ENCODE measurements around the gene KIF17. TPM values are rescaled to one million over a fixed set of nuclear protein-coding genes. Genes with fewer than 3 reads are reported as not detected.

Gene KIF17
- polyA plus RNA-seq, 1 of the 3 experiments (the other 2 are of a cell fraction): 4.3 TPM

- TF ChIP-seq USF2 (IDR thresholded peaks at IDR 0.05; ENCODE audit: borderline replicate concordance, low read depth, low read length) (0 out of 2 replicates have a peak, but pooled peaks have one; percentile 16), FOXM1 (IDR thresholded peaks at IDR 0.05; ENCODE audit: low read depth) (peak; percentile 13; the same call in 1 of the 2 replicates), REST (IDR thresholded peaks at IDR 0.05; ENCODE audit: low read depth, low read length) (no peak), SIN3A (IDR thresholded peaks at IDR 0.05; ENCODE audit: borderline replicate concordance, low read depth, low read length) (peak; percentile 66; the same call in 1 of the 2 replicates), TEAD4 (IDR thresholded peaks at IDR 0.05; ENCODE audit: borderline replicate concordance, insufficient read depth) (peak; percentile 59; the same call in 1 of the 2 replicates), CHD2 (IDR thresholded peaks at IDR 0.05; ENCODE audit: low read length, partially characterized antibody) (no peak), RFX5 (IDR thresholded peaks at IDR 0.05; ENCODE audit: low read length) (no peak), MXI1 (IDR thresholded peaks at IDR 0.05; ENCODE audit: low read depth, low read length) (peak; percentile 93), TCF12 (IDR thresholded peaks at IDR 0.05) (peak; percentile 62), POLR2AphosphoS5 (IDR thresholded peaks at IDR 0.05; ENCODE audit: low read depth, low read length) (no peak; the same call in 1 of the 2 replicates), GABPA (IDR thresholded peaks at IDR 0.05; ENCODE audit: low read depth) (no peak), GATA2 (CRISPR knock-in tag; IDR thresholded peaks at IDR 0.05) (no peak), RAD21 (IDR thresholded peaks at IDR 0.05; ENCODE audit: low read length) (peak; percentile 52), RCOR1 (IDR thresholded peaks at IDR 0.05; ENCODE audit: low read length) (no peak; the same call in 1 of the 2 replicates), USF1 (IDR thresholded peaks at IDR 0.05; ENCODE audit: borderline replicate concordance, low read depth) (peak; percentile 81), SMC3 (IDR thresholded peaks at IDR 0.05; ENCODE audit: low read depth, low read length) (peak; percentile 21; the same call in 1 of the 2 replicates), EZH2phosphoT487 (IDR thresholded peaks at IDR 0.05; ENCODE audit: borderline replicate concordance, low read depth) (no peak), MEF2A (IDR thresholded peaks at IDR 0.05; ENCODE audit: borderline replicate concordance, low read depth) (no peak)
- TF ChIP-seq, protein P1, sequence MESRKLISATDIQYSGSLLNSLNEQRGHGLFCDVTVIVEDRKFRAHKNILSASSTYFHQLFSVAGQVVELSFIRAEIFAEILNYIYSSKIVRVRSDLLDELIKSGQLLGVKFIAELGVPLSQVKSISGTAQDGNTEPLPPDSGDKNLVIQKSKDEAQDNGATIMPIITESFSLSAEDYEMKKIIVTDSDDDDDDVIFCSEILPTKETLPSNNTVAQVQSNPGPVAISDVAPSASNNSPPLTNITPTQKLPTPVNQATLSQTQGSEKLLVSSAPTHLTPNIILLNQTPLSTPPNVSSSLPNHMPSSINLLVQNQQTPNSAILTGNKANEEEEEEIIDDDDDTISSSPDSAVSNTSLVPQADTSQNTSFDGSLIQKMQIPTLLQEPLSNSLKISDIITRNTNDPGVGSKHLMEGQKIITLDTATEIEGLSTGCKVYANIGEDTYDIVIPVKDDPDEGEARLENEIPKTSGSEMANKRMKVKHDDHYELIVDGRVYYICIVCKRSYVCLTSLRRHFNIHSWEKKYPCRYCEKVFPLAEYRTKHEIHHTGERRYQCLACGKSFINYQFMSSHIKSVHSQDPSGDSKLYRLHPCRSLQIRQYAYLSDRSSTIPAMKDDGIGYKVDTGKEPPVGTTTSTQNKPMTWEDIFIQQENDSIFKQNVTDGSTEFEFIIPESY (IDR thresholded peaks at IDR 0.05; ENCODE audit: borderline replicate concordance, low read depth): no peak
- TF ChIP-seq, protein P2, sequence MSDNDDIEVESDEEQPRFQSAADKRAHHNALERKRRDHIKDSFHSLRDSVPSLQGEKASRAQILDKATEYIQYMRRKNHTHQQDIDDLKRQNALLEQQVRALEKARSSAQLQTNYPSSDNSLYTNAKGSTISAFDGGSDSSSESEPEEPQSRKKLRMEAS (IDR thresholded peaks at IDR 0.05; ENCODE audit: low read depth): peak; percentile 97
Measured at GRCh38 chr1:20732588-20733359, 15.0 kb upstream of the KIF17 start, which contains the start of gene SH2D5 (continued).

All from SK-N-SH (cell line).